Stomach (tissue), 9 donors: ENCODE measurements around the gene MDM2. TPM values are rescaled to one million over a fixed set of nuclear protein-coding genes. Genes with fewer than 3 reads are reported as not detected.

Source experiments
- DNase-seq, 2 donors: peaks; one replicate each; pipeline versions ENCODE4 v3.0.0 to v3.0.0-alpha.2; 2013 to 2019
- H3K27ac ChIP-seq, 5 donors: fragments of 200-600 bp in 4 of 5; sonication (generic) in 4 of 5; one replicate each; pipeline ENCODE4 v1.5.1; 2013 to 2019; ENCODE audit warnings: mild to moderate bottlenecking in 1 of 5, moderate library complexity in 1 of 5
- H3K27me3 ChIP-seq, 3 donors: fragments of 200-600 bp; sonication (generic); one replicate each; pipeline ENCODE4 v1.5.1; 2017 to 2019; ENCODE audit warnings: mixed run types in 1 of 3
- H3K36me3 ChIP-seq, 4 donors: fragments of 200-600 bp; sonication (generic); 1 replicate in 3 of 4; 2 replicates in 1 of 4; pipeline ENCODE4 v1.5.1; 2016 to 2019
- H3K4me1 ChIP-seq, 4 donors: fragments of 200-600 bp; sonication (generic); one replicate each; pipeline ENCODE4 v1.5.1; 2016 to 2019
- H3K4me3 ChIP-seq, 4 donors: fragments of 200-600 bp; sonication (generic) in 3 of 4; one replicate each; pipeline ENCODE4 v1.5.1; 2016 to 2019; ENCODE audit warnings: mild to moderate bottlenecking in 1 of 4
- H3K9me3 ChIP-seq, 4 donors: fragments of 200-600 bp; sonication (generic); one replicate each; pipeline ENCODE4 v1.5.1; 2016 to 2019
- EP300 ChIP-seq: sonication (generic); formaldehyde crosslinking; IDR thresholded peaks from one replicate; pipeline ENCODE4 v1.6.1; 2017; ENCODE audit warnings: antibody characterized with exemption
- POLR2A ChIP-seq, 4 donors: fragments of 450-650 bp; IDR thresholded peaks; one replicate each; pipeline ENCODE4 v1.6.1; 2016; ENCODE audit warnings: antibody characterized with exemption in 4 of 4, control low read depth in 2 of 4, mild to moderate bottlenecking in 1 of 4, moderate library complexity in 1 of 4
- POLR2AphosphoS5 ChIP-seq, 3 donors: sonication (generic); formaldehyde crosslinking; IDR thresholded peaks; one replicate each; pipeline ENCODE4 v1.6.1; 2016; ENCODE audit warnings: antibody characterized with exemption in 3 of 3
- WGBS, 5 donors: extraction: QIAGEN DNeasy Blood & Tissue Kit in 3 of 5; methylation state at CpG; one replicate each; pipeline versions ENCODE4 v1.1.5 to v1.1.7; 2013 to 2018; 5-methylcytosine and 5-hydroxymethylcytosine counted together
- intact Hi-C: fragments of 100-400 bp; cut with DNase I; formaldehyde crosslinking; loops from one replicate; pipeline ENCODE4 v1.15.1; 2023; ENCODE audit warnings: low total_unique reads
- polyA plus RNA-seq, 3 donors: library from polyadenylated mRNA; stranded (reverse); fragments of 200-250 nt; gene quantifications; one replicate each; pipeline ENCODE4 v1.2.3, GENCODE V29; 2013
- total RNA-seq, 5 donors: library from RNA; depleted of rRNA; stranded (reverse); fragments of >200 nt; gene quantifications; one replicate each; pipeline versions ENCODE4 v1.1.0 to v1.2.3, GENCODE V29; 2014 to 2016
- TF ChIP-seq, protein P1 (sequence below), 7 experiments: fragments of 450-650 bp in 4 of 7; fragments of 200-600 bp in 3 of 7; sonication (generic) in 3 of 7; IDR thresholded peaks; one replicate each; pipeline ENCODE4 v1.5.1; 2016 to 2019; ENCODE audit warnings: antibody characterized with exemption in 7 of 7, control low read depth in 2 of 7, mild to moderate bottlenecking in 1 of 7
- donor health status: healthy with polysubstance abuse.
- donor health status: Bipolar disorder and iron deficiency.
- donor health status: healthy.

Gene MDM2
- total and polyA plus RNA-seq, 8 donors = 16.8 to 151 (median 62.1) TPM

DNA sequence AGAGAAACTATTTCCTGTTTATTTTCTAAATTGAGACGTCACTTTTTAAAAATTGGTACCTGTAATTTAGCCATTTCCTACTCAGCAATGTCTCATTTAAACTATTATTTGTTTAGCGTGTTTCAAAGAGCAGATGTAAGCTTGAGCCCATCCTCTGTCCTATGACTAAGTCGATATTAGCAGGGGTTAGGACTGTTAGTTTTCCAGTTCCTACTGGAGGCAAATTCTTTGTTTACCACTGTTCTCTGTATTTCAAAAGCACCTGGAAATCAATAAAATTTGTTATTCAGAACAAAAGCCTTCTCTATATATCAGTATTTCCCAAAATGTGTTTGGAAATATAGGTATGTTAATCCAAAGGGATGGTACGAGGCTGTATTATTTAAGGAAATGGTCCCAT is 42.4 kb downstream of the MDM2 start:
- DNase-seq = no peak
- no peaks in the 10 kb centered on the region for H3K9me3 ChIP-seq
- H3K27me3 ChIP-seq = no peaks in the 10 kb centered on the region
- WGBS, 5 donors = 66 to 73% (median 69%) methylated on average over 4 of the region's 4 CpGs
- no peak for TF ChIP-seq EP300
- TF ChIP-seq, protein P1, sequence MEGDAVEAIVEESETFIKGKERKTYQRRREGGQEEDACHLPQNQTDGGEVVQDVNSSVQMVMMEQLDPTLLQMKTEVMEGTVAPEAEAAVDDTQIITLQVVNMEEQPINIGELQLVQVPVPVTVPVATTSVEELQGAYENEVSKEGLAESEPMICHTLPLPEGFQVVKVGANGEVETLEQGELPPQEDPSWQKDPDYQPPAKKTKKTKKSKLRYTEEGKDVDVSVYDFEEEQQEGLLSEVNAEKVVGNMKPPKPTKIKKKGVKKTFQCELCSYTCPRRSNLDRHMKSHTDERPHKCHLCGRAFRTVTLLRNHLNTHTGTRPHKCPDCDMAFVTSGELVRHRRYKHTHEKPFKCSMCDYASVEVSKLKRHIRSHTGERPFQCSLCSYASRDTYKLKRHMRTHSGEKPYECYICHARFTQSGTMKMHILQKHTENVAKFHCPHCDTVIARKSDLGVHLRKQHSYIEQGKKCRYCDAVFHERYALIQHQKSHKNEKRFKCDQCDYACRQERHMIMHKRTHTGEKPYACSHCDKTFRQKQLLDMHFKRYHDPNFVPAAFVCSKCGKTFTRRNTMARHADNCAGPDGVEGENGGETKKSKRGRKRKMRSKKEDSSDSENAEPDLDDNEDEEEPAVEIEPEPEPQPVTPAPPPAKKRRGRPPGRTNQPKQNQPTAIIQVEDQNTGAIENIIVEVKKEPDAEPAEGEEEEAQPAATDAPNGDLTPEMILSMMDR (IDR thresholded peaks at IDR 0.05) = no peak
- TF ChIP-seq POLR2A (IDR thresholded peaks at IDR 0.05) = no peak
- TF ChIP-seq POLR2AphosphoS5 (IDR thresholded peaks at IDR 0.05) = no peak
- H3K36me3 ChIP-seq = peaks cover 0 to 12% (median 10%) of the 10 kb centered on the region in 4 donors
- no peak overlapping the region for H3K4me3 ChIP-seq
- no peaks in the 10 kb centered on the region for H3K4me1 ChIP-seq
- H3K27ac ChIP-seq = no peak overlapping the region
- intact Hi-C loops = no loop called here

GRCh38 chr12:68851592-68852306 is 43.8 kb downstream of the MDM2 start:
- H3K4me1 ChIP-seq = no peaks in the 10 kb centered on the region
- H3K9me3 ChIP-seq = no peaks in the 10 kb centered on the region
- no peak overlapping the region for H3K4me3 ChIP-seq
- H3K27ac ChIP-seq = no peak overlapping the region
- H3K36me3 ChIP-seq = peaks cover 0 to 19% (median 16%) of the 10 kb centered on the region in 4 donors
- no peaks in the 10 kb centered on the region for H3K27me3 ChIP-seq
- 80 to 92% (median 91%) methylated on average over 2 of the region's 2 CpGs for WGBS, 5 donors
- TF ChIP-seq EP300 = no peak
- TF ChIP-seq POLR2AphosphoS5 (IDR thresholded peaks at IDR 0.05) = no peak
- TF ChIP-seq POLR2A (IDR thresholded peaks at IDR 0.05) = no peak
- TF ChIP-seq, protein P1 (IDR thresholded peaks at IDR 0.05) = no peak
- no peak for DNase-seq
- intact Hi-C loops = no loop called here

DNA sequence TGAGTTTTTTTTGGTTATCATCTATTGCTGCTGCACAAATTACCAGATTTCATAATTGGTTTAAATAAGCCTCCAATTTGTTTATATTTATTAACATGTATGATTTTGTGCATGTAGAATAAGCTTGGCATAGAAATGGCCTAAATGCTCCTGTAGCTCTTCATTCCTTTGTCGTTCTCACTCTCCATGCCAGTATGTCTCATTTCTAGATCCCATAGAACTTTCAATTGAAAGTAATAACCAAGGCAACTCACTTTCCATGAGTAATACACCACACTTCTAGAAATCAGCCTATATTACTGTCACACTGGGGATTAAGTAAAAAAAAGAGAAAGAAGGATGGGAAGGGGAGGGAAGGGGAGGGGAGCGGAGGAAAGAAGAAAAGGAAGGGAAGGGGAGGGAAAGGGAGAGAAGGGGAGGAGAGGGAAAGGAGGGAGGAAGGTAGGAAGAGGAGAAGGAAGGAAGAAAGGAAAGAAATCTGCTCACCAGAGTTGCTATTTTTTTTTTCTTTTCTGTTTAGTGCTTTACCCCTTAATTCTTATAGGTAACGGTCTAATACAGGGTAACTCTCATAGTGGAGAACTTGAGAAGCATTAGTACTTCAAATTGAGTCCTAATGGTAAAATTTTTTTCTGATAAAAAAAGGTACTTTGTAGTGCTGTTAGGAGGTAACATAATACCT is 45.6 kb downstream of the MDM2 start:
- no peak for DNase-seq

GRCh38 chr12:68854078-68854468 is 46.1 kb downstream of the MDM2 start:
- TF ChIP-seq POLR2AphosphoS5 (IDR thresholded peaks at IDR 0.05) (no peak), EP300 (no peak), POLR2A (IDR thresholded peaks at IDR 0.05) (no peak)
- TF ChIP-seq, protein P1 (IDR thresholded peaks at IDR 0.05) = no peak
- Histone ChIP-seq H3K36me3 (peaks cover 0 to 37% (median 24%) of the 10 kb centered on the region in 4 donors), H3K27me3 (no peaks in the 10 kb centered on the region), H3K9me3 (no peaks in the 10 kb centered on the region), H3K4me1 (no peaks in the 10 kb centered on the region), H3K4me3 (no peak overlapping the region), H3K27ac (no peak overlapping the region)
- DNase-seq = no peak
- intact Hi-C loops = no loop called here
- 73 to 94% (median 89%) methylated on average over 2 of the region's 2 CpGs for WGBS, 5 donors

More for the DNA sequence above, 45.6 kb downstream of the MDM2 start:
- intact Hi-C loops = no loop called here
- Histone ChIP-seq H3K36me3 (peaks cover 0 to 34% (median 24%) of the 10 kb centered on the region in 4 donors), H3K9me3 (no peaks in the 10 kb centered on the region), H3K27me3 (no peaks in the 10 kb centered on the region), H3K4me1 (no peaks in the 10 kb centered on the region), H3K27ac (no peak overlapping the region), H3K4me3 (no peak overlapping the region)
- WGBS, 5 donors = 81 to 89% (median 85%) methylated on average over 3 of the region's 3 CpGs
- TF ChIP-seq EP300 = no peak
- TF ChIP-seq POLR2A (IDR thresholded peaks at IDR 0.05) = no peak
- TF ChIP-seq, protein P1 (IDR thresholded peaks at IDR 0.05) = no peak
- TF ChIP-seq POLR2AphosphoS5 (IDR thresholded peaks at IDR 0.05) = no peak
